ENCODE measurements around the gene ORAI1. TPM values are rescaled to one million over a fixed set of nuclear protein-coding genes. Genes with fewer than 3 reads are reported as not detected.
A peak's percentile ranks its signal among the peaks of the same experiment; 100 is the strongest.
"Not testable (repeated sequence)": the region's sequence is repeated elsewhere in the genome, so short reads cannot be mapped to it uniquely, and the experiment has no call there.

Gene ORAI1
- total RNA-seq, 1 experiment from 2014 or later: 22.3 TPM

DNA sequence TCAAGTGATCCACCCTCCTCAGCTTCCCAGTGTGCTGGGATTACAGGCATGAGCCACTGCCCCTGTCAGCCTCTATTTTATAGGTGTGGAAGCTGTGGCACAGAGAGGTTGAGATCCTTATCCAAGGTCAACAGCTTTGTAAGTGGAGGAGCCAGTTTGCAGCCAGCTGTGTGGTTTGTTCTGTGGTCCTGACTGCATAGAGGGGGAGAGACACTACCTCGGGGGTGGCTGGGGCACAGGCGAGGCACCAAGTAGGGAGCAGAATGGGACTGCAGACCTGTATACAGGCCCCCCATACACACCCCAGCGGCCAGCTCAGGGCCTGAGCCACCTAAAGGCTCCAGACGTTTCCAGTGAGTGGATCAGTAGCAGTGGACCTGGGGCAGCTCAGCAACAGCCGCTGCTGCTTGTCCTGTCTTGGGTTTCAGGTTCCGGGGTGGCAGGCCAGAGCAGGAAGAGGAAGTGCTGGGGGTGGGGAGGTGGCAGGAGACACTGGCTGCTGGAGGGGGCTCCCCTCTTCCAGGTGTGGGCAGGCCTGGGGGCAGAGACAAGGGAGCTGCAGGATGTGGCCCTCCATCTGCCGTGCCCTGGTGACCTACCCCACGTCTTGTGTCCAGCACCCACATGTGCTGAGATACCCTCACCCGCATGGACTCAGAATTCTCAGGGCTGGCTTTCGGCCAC, 11.0 kb downstream of the ORAI1 start:
- DNase-seq (ENCODE audit: low spot score): no peak
- in situ Hi-C loops (cut with HindIII; ENCODE audit: low sequenced_read_pairs): no loop called here

DNA sequence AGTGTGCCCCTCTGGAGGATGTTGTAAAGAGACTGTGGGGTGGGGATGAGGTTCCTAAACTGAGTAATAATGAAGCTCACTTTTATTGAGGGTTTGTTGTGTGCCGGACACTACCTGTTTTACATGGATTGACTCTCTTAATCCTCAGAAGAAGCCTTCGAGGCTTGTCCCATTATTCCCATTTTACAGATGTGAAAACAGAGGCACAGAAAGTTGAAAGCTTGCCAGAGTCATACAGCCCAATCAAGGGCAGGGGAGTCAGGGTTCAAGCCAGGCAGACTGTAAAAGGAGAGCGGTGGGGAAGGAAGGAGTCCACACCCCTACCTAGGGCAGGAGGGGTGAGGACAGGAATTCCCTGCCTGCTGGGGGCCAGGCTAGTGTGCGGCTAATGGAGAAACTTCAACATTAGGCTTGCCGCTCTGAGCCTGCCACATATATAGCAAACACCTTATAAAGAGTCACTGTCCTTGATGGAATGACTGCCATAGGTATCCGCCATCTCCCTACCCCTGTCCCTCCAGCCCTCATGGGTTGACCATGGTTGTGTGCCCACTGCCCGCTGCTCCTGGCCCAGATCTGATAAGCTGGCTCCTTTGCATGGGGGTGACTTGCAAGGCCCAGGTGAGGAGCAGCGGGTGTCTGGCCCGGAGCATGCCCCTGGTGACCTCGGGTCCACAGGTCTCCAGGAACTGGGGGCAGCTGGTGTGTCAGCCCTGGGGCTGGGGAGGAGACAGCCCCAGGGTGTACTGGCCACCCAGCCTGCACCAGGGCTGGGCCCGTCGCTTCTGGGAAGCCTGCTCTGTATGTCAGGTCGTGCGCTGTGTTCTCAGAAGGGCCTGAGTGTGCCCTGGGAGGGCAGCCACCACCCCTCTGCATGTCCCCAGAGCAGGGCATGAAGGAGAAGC, 12.2 kb downstream of the ORAI1 start:
- no peak for DNase-seq (ENCODE audit: low spot score)
- in situ Hi-C loops (cut with HindIII; ENCODE audit: low sequenced_read_pairs): no loop called here

- in situ Hi-C loops (cut with HindIII; ENCODE audit: low sequenced_read_pairs): no loop called here
- DNase-seq (ENCODE audit: low spot score): no peak
Observed at GRCh38 chr12:121641343-121641630, 15.0 kb downstream of the ORAI1 start.

- in situ Hi-C loops (cut with HindIII; ENCODE audit: low sequenced_read_pairs): no loop called here
- no peak for DNase-seq (ENCODE audit: low spot score)
Observed at GRCh38 chr12:121648458-121649028, 22.2 kb downstream of the ORAI1 start.

GRCh38 chr12:121649322-121649721, 23.0 kb downstream of the ORAI1 start:
- in situ Hi-C loops (cut with HindIII; ENCODE audit: low sequenced_read_pairs): no loop called here

GRCh38 chr12:121649819-121650353, 23.6 kb downstream of the ORAI1 start:
- in situ Hi-C loops (cut with HindIII; ENCODE audit: low sequenced_read_pairs): no loop called here
- DNase-seq (ENCODE audit: low spot score): no peak

More at GRCh38 chr12:121649322-121649721, 23.0 kb downstream of the ORAI1 start:
- DNase-seq (ENCODE audit: low spot score): no peak

DNA sequence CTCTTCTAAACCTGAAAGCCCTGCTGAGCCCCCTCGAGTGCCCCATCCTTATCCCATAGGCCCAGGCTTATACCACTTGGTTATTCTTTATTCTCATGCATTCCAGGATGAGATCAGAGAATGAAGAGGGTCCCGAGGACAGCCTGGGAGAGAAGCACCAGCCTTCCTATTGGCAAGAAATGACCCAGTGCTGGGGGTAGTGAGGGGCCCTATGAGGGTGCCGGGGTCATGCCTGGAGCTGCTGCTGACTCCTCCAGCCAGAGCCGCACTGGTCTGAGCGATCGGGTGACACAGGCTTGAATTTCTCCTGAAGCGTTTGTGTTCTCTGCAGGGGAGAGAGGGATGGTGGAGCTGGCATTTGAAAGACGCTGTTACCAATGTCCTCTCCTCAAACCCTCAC, 25.0 kb downstream of the ORAI1 start:
- DNase-seq (ENCODE audit: low spot score): no peak

DNA sequence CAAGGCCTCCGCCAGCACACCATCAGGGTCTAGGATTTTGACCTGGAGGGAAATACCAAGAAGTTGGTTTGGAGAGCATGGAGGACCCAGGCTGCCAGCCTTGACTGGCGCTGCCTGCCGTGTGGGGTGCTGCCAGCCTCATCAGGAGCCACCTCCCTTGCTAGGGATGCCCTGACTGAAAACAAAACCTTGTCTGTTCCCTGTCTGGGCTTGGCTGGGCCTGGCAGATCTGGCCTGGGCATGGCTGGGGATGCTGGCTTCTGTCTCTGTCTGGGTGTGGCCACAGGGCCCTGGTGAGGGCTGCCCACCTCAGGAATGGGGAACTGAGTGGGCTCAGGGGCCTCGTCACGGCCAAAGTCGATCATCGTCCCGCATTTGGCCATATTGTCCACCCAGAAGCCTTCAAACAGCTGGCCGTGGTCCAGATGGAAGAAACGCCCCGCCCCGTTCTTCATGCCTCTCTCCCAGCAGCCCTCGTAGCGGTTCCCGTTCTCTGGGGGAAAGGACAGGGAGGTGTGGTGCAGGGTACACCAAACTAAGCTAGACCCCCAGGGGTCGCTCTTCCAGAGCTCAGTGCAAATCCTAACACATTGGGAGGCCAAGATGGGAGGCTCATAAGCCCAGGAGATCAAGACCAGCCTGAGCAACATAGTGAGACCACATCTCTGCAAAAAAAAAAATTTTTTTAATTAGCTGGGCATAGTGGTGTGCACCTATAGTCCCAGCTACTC, 26.6 kb downstream of the ORAI1 start:
- in situ Hi-C loops (cut with HindIII; ENCODE audit: low sequenced_read_pairs): no loop called here
- DNase-seq (ENCODE audit: low spot score): no peak

More for the DNA sequence above, 25.0 kb downstream of the ORAI1 start:
- in situ Hi-C loops (cut with HindIII; ENCODE audit: low sequenced_read_pairs): no loop called here

GRCh38 chr12:121653999-121654398, 27.7 kb downstream of the ORAI1 start:
- in situ Hi-C loops (cut with HindIII; ENCODE audit: low sequenced_read_pairs): no loop called here

DNA sequence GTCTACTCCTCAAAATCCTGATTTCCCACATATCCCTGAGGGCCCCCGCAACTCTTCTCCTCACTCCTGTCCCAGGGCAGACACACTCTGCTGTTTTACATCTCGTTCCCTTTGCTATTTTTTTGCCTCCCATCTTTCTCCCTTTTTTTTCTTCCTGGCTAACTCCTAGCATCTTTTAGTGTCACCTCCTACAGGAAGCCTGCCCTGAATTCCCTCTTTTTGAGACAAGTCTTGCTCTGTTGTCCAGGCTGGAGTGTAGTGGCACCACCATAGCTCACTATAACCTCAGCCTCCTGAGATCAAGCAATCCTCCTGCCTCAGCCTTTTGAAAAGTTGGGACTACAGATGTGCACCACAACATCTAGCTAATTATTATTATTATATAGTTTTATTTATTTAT, 29.8 kb downstream of the ORAI1 start:
- no peak for DNase-seq (ENCODE audit: low spot score)
- in situ Hi-C loops (cut with HindIII; ENCODE audit: low sequenced_read_pairs): no loop called here

More at GRCh38 chr12:121653999-121654398, 27.7 kb downstream of the ORAI1 start:
- no peak for DNase-seq (ENCODE audit: low spot score)

- DNase-seq (ENCODE audit: low spot score): no peak
- in situ Hi-C loops (cut with HindIII; ENCODE audit: low sequenced_read_pairs): no loop called here
Observed at GRCh38 chr12:121657305-121658008, 31.1 kb downstream of the ORAI1 start.

GRCh38 chr12:121661353-121662105, 35.2 kb downstream of the ORAI1 start:
- in situ Hi-C loops (cut with HindIII; ENCODE audit: low sequenced_read_pairs); DNase-seq (ENCODE audit: low spot score): not testable (repeated sequence)

DNA sequence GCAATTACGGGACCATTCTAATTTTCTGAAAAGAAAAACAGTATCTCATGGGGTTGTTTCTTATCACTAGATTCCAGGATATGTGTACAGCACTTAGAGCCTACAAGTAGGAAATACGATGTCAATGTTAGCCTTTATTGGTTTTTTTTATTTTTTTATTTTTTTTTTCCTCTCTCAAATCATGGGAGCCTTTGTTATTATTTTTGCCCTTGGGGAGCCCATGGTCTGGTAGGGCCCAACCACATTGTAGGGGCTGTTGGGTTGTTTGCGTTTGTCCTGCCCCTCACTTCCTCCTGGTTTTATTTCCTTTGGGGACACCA, 37.2 kb downstream of the ORAI1 start:
- DNase-seq (ENCODE audit: low spot score): no peak
- in situ Hi-C loops (cut with HindIII; ENCODE audit: low sequenced_read_pairs): no loop called here

DNA sequence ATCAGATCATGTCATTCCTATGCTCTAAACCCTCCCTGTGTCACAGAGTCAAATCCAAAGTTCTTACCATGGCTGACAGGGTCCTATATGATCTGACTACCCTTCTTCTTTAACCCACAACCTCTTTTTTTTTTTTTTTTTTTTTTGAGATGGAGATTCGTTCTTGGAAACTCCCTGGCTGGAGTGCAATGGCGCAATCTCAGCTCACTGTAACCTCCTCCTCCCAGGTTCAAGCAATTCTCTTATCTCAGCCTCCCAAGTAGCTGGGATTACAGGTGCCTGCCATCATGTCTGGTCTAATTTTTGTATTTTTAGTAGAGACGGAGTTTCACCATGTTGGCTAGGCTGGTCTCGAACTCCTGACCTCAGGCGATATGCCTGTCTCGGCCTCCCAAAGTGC, 40.5 kb downstream of the ORAI1 start:
- in situ Hi-C loops (cut with HindIII; ENCODE audit: low sequenced_read_pairs); DNase-seq (ENCODE audit: low spot score): not testable (repeated sequence)

DNA sequence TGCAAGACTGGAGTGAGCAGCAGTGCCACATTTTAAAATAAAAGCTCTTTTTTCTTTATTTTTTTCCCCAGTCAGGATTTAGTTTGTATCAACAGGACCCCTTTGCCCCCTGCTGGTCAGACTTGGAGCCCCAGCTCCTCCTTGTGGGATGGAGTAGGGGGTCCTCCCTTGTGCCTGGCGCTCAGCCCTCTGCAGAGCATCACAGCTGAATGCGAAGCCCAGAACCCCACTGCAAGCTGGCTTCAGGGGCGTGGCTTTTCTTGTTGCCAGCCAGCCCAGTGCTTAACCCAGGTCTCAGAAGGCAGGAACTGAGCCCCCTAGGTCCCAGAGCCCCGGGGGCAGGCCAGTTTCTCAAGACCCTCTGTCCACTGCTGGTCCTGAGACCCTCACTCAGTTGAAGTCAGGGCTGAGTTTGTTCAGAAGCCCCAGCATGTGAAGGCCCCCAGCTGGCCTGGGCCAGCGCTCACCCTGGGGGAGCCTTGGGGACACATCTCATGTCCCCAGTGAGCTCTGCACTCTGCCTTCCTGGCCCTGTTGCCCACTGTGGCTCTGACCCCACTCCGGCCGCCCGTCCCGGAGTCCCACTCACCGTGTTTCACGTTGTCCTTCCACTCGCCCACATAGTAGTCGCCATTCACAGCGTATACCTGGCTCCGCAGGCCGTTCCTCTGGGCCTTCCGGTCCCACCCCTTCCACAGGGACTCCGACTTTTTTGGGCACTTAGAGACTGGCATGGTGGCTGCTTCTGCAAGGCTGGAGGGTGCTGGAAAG, 42.6 kb downstream of the ORAI1 start:
- no peak for DNase-seq (ENCODE audit: low spot score)
- in situ Hi-C loops (cut with HindIII; ENCODE audit: low sequenced_read_pairs): no loop called here

DNA sequence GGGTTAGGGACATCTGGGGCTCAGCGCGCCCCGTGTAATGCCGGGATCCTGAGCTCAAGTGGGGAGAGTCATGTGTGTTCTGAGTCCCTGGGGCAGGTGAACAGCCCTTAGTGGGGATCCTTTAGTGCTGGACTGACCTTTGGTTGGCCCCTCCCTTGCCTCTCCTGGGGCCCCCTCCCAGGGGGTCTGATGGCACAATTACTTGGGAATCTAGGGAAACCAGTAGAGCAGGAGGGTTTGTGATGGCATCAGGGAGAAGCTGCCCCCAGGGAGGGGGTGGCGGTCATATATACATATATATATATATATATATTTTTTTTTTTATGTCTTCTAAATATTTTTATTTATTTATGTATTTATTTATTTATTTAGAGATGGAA, 43.2 kb downstream of the ORAI1 start, which contains the start of gene MORN3:
MORN3 (minus strand) TSS at position 134 of the 380 bp plus-strand sequence. CDS start 171 bp downstream, outside the sequence.
- in situ Hi-C loops (cut with HindIII; ENCODE audit: low sequenced_read_pairs): no loop called here
- no peak for DNase-seq (ENCODE audit: low spot score)

- in situ Hi-C loops (cut with HindIII; ENCODE audit: low sequenced_read_pairs): no loop called here
- DNase-seq (ENCODE audit: low spot score): peak; percentile 51
Observed at GRCh38 chr12:121673013-121673511, 46.7 kb downstream of the ORAI1 start.
